K562 (cell line): ENCODE measurements around the gene TMEM247. TPM values are rescaled to one million over a fixed set of nuclear protein-coding genes. Genes with fewer than 3 reads are reported as not detected.

Source experiments
- ATAC-seq: fragments of 200-7000 bp; cut with Tn5 transposase; 3 replicates; pipeline ENCODE4 v1.9.1; 2020; ENCODE audit warnings: moderate library complexity
- BruUV-seq: library from RNA; stranded (reverse); fragments of 400-500 nt; replicated peaks from 2 replicates; lab custom pipeline; 2021; lab: Mats Ljungman, UMichigan
- CTCF ChIA-PET: fragments of 300-600 bp; formaldehyde crosslinking; extraction: SDS; loops from one replicate; lab custom pipeline; 2021; ENCODE audit warnings: low intra/inter-chr PET ratio; lab: Yijun Ruan, JAX
- POLR2A ChIA-PET: fragments of 300-600, 350-650 bp; sonication (Branson Sonifier 250); formaldehyde crosslinking; extraction: SDS; loops from one replicate; lab custom pipeline; 2021; ENCODE audit warnings: antibody characterized with exemption, inconsistent platforms; lab: Yijun Ruan, JAX
- DNase-seq, 4 experiments: peaks; one replicate each; pipeline versions ENCODE4 v3.0.0 to v3.0.0-alpha.2; 2011 to 2018; ENCODE audit warnings: low spot score in 3 of 4, mixed read lengths in 3 of 4; ENCODE audit errors: extremely low read depth in 1 of 4
- FAIRE-seq: peaks from 2 replicates; lab custom pipeline; 2011; peaks lifted over from hg19 to GRCh38; lab: Jason Lieb, UNC
- H2AFZ ChIP-seq: 2 replicates; pipeline ENCODE4 v1.6.0; 2011; ENCODE audit warnings: low read depth, low read length, control low read depth, inconsistent platforms
- H3K27ac ChIP-seq: fragments of 200-600 bp; 3 replicates; pipeline ENCODE4 v1.8.0; 2011; ENCODE audit warnings: low read depth, mild to moderate bottlenecking, control low read depth, inconsistent platforms, low read length, moderate library complexity, mixed read lengths; ENCODE audit errors: extremely low read depth
- H3K27me3 ChIP-seq, 2 experiments: fragments of 300-600 bp in 1 of 2; 2 replicates in 1 of 2; 3 replicates in 1 of 2; pipeline versions ENCODE4 v1.6.0 to v1.8.0; 2011; ENCODE audit warnings: inconsistent platforms in 2 of 2, low read length in 2 of 2, mild to moderate bottlenecking in 1 of 2, mixed read lengths in 1 of 2, moderate library complexity in 1 of 2; ENCODE audit not compliant: control insufficient read depth in 2 of 2, insufficient read depth in 2 of 2
- H3K36me3 ChIP-seq: fragments of 300-600 bp; 3 replicates; pipeline ENCODE4 v1.8.0; 2011; ENCODE audit warnings: mild to moderate bottlenecking, low read length, inconsistent platforms; ENCODE audit not compliant: control insufficient read depth, insufficient read depth
- H3K4me1 ChIP-seq, 2 experiments: fragments of 200-600 bp in 1 of 2; replicated peaks in 1 of 2; 2 replicates in 1 of 2; 3 replicates in 1 of 2; pipeline versions ENCODE4 v1.5.1 to v1.8.0; 2011; ENCODE audit warnings: inconsistent platforms in 2 of 2, low read length in 2 of 2, mild to moderate bottlenecking in 1 of 2, mixed read lengths in 1 of 2, moderate library complexity in 1 of 2; ENCODE audit not compliant: control insufficient read depth in 2 of 2, insufficient read depth in 2 of 2
- H3K4me2 ChIP-seq: 2 replicates; pipeline ENCODE4 v1.6.1; 2011; ENCODE audit warnings: low read length, control low read depth, inconsistent platforms, mixed read lengths; ENCODE audit not compliant: insufficient read depth
- H3K4me3 ChIP-seq: fragments of 200-600 bp; sonication (generic), shearing (Covaris generic); 2 replicates; pipeline ENCODE4 v1.5.1; 2016; ENCODE audit warnings: control low read depth, inconsistent platforms
- H3K79me2 ChIP-seq: fragments of 200-600 bp; 3 replicates; pipeline ENCODE4 v1.8.0; 2011; ENCODE audit warnings: low read length, inconsistent platforms; ENCODE audit not compliant: control insufficient read depth, insufficient read depth
- H3K9ac ChIP-seq, 2 experiments: 2 replicates each; pipeline versions ENCODE4 v1.6.0 to v1.6.1; 2011; ENCODE audit warnings: low read depth in 2 of 2, low read length in 2 of 2, control low read depth in 1 of 2, inconsistent platforms in 1 of 2, mild to moderate bottlenecking in 1 of 2, mixed read lengths in 1 of 2; ENCODE audit not compliant: insufficient read depth in 1 of 2
- H3K9me1 ChIP-seq: one replicate; pipeline ENCODE4 v1.6.0; 2011; ENCODE audit warnings: inconsistent platforms, mild to moderate bottlenecking, low read length, moderate library complexity; ENCODE audit not compliant: control insufficient read depth, insufficient read depth
- H3K9me3 ChIP-seq: replicated peaks from 2 replicates; pipeline ENCODE4 v1.5.1; 2011; ENCODE audit warnings: low read depth, low read length, inconsistent platforms; ENCODE audit not compliant: control insufficient read depth, insufficient read depth
- H4K20me1 ChIP-seq: replicated peaks from 2 replicates; pipeline ENCODE4 v1.6.1; 2011; ENCODE audit warnings: low read length, inconsistent platforms, mixed read lengths; ENCODE audit not compliant: control insufficient read depth, insufficient read depth
- FOXK2 ChIP-seq, 2 experiments: fragments of 450-650 bp; IDR thresholded peaks in 1 of 2; conservative IDR thresholded peaks in 1 of 2; 2 replicates each; pipeline ENCODE4 v1.6.1; 2016; ENCODE audit warnings: low read depth in 2 of 2, mild to moderate bottlenecking in 1 of 2
- GATAD2A ChIP-seq: fragments of 450-650 bp; IDR thresholded peaks from 2 replicates; pipeline ENCODE4 v1.6.1; 2017
- GTF2F1 ChIP-seq: IDR thresholded peaks from 2 replicates; pipeline ENCODE4 v1.6.1; 2011; ENCODE audit warnings: low read depth, low read length, improper control_type of control experiment
- MTA3 ChIP-seq: fragments of 450-650 bp; formaldehyde crosslinking; IDR thresholded peaks from 2 replicates; pipeline ENCODE4 v1.6.1; 2017; ENCODE audit warnings: mild to moderate bottlenecking, borderline replicate concordance
- PTTG1 ChIP-seq: fragments of 450-650 bp; IDR thresholded peaks from 2 replicates; pipeline ENCODE4 v1.6.1; 2016; ENCODE audit warnings: low read depth, mild to moderate bottlenecking, missing genetic modification characterization, missing compliant biosample characterization
- RBM14 ChIP-seq: fragments of 200-400 bp; formaldehyde crosslinking; IDR thresholded peaks from 2 replicates; pipeline ENCODE4 v1.6.1; 2018; ENCODE audit warnings: low read depth, mild to moderate bottlenecking, low read length, moderate library complexity, borderline replicate concordance; ENCODE audit not compliant: insufficient read depth
- RFX1 ChIP-seq: fragments of 450-650 bp; IDR thresholded peaks from 2 replicates; pipeline ENCODE4 v1.6.1; 2016; ENCODE audit warnings: mild to moderate bottlenecking, moderate library complexity
- SAFB2 ChIP-seq: fragments of 200-400 bp; formaldehyde crosslinking; IDR thresholded peaks from 2 replicates; pipeline ENCODE4 v1.6.1; 2018; ENCODE audit warnings: borderline replicate concordance, low read length, low read depth, moderate library complexity; ENCODE audit not compliant: severe bottlenecking
- ZNF583 ChIP-seq: fragments of 250-450 bp; sonication (Bioruptor Pico); IDR thresholded peaks from 2 replicates; pipeline ENCODE4 v1.4.0; 2020
- WGBS: fragments of 100-300 bp; shearing (Covaris generic); methylation state at CpG from one replicate; pipeline ENCODE4 v1.1.6; 2016; ENCODE audit warnings: low coverage, mixed read lengths; ENCODE audit not compliant: insufficient coverage; ENCODE audit errors: missing lambda C conversion rate; 5-methylcytosine and 5-hydroxymethylcytosine counted together
- in situ Hi-C: fragments of 300-500 bp; cut with MboI; formaldehyde crosslinking; loops from 4 replicates; pipeline ENCODE4 v1.15.0; 2018; ENCODE audit warnings: inconsistent platforms, mixed read lengths
- intact Hi-C: fragments of 100-400 bp; cut with micrococcal nuclease; formaldehyde crosslinking; loops from 2 replicates; pipeline ENCODE4 v1.14.2; 2022
- polyA plus RNA-seq, 8 experiments: library from polyadenylated mRNA; depleted of rRNA in 4 of 8; stranded (reverse) in 5 of 8; unstranded in 3 of 8; fragments of >200 nt; fragmentation: Nextera tagmentation in 2 of 8; fragmentation: Illumina TruSeq in 1 of 8; extraction: Ambion mirVana in 2 of 8; extraction: Trizol in 1 of 8; gene quantifications; 2 replicates each; pipeline versions ENCODE4 v1.2.1 to v1.2.3, GENCODE V29; 2011 to 2014; ENCODE audit warnings: inconsistent platforms in 1 of 8, missing spikeins in 1 of 8
- total RNA-seq, 7 experiments: library from RNA; depleted of rRNA in 6 of 7; stranded (reverse); fragments of >200 nt in 6 of 7; fragmentation: Illumina TruSeq in 2 of 7; extraction: Trizol in 2 of 7; gene quantifications; 2 replicates each; pipeline versions ENCODE4 v1.2.1 to v1.2.3, GENCODE V29; 2011 to 2021; ENCODE audit warnings: low replicate concordance in 1 of 7
- TF ChIP-seq, protein P1 (sequence below): fragments of 450-650 bp; IDR thresholded peaks from one replicate; pipeline ENCODE4 v1.6.1; 2018; ENCODE audit warnings: mild to moderate bottlenecking, moderate library complexity; ENCODE audit not compliant: partially characterized antibody
- TF ChIP-seq, protein P2 (sequence below): sonication (generic); formaldehyde crosslinking; IDR thresholded peaks from 2 replicates; pipeline ENCODE4 v1.8.1; 2023; ENCODE audit warnings: mild to moderate bottlenecking, missing genetic modification reagents, moderate library complexity
- TF ChIP-seq, protein P3 (sequence below): fragments of 450-650 bp; formaldehyde crosslinking; conservative IDR thresholded peaks from 2 replicates; pipeline ENCODE4 v1.4.0; 2022; ENCODE audit warnings: mild to moderate bottlenecking, missing genetic modification characterization

The TMEM247 gene
- total and polyA plus RNA-seq, 9 of the 15 experiments (the other 6 are each of a cell fraction or from before 2014, with no cell fraction given): 0.24 to 4.7 (median 3.1) TPM

DNA sequence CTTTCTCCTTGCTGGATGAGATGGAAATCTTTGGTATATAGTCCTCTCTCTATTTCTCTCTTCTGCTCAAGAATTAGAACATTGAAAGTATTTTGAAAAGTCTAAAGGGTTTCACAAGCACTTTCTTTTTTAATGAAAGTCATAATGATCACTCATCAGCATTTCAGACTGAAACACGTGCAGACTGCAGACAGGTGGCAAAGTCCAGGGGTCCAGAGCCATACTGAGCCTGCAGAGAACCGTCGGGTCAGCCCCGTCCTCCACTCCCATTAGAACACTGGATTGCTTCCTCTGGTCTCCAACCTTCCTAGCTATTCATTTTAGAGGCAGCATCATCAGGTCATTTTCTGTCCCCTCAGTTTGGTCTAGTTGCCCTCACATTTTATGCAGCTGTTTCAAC is 3.1 kb downstream of the TMEM247 start:
- FAIRE-seq: no peak
- no peak overlapping the region for H3K4me2 ChIP-seq
- no peaks in the 10 kb centered on the region for H3K9me1 ChIP-seq
- no TSS peak for BruUV-seq
- no peak for TF ChIP-seq RFX1
- no peak for TF ChIP-seq FOXK2 (conservative IDR thresholded peaks at IDR 0.05 in 1 of 2, IDR thresholded peaks at IDR 0.05 in 1 of 2; ENCODE audit: low read depth in 2 of 2)
- DNase-seq: no peak
- H3K4me3 ChIP-seq: no peak overlapping the region
- POLR2A ChIA-PET: no interaction called here
- in situ Hi-C loops: no loop called here
- intact Hi-C loops: no loop called here
- H3K9ac ChIP-seq: no peak overlapping the region
- WGBS: 34% methylated on average over 4 of the region's 4 CpGs
- no peaks in the 10 kb centered on the region for H3K36me3 ChIP-seq
- H3K27ac ChIP-seq: no peak overlapping the region
- no peaks in the 10 kb centered on the region; the same call in 1 of the 2 replicates for H3K9me3 ChIP-seq
- CTCF ChIA-PET: no interaction called here
- H3K27me3 ChIP-seq: peaks cover 5 to 9% of the 10 kb centered on the region in 2 experiments; a peak in 2 of 5 replicates
- no peak for ATAC-seq
- no peak overlapping the region for H2AFZ ChIP-seq
- H3K79me2 ChIP-seq: no peaks in the 10 kb centered on the region; the same call in 2 of the 3 replicates
- H3K4me1 ChIP-seq: peaks cover 7 to 8% of the 10 kb centered on the region in 2 experiments; a peak in 3 of 5 replicates
- no peaks in the 10 kb centered on the region for H4K20me1 ChIP-seq

DNA sequence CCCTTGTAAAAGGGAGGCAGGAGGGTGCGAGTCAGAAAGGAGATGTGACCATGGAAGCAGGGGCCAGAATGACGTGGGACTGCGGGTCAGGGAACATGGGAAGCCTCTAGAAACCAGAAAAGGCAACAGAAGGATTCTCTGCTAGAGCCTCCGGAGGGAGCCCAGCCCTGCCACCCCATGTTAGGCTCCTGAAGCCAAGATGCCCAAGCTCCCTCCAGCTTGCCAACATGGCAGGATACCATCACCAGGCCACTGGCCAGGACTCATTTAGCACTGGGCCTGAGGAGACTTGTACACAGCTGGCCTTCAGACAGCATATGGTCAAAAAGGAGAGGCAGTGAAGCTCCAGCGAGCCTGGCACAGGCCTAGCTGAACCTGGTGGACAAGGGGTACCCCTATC is 5.6 kb downstream of the TMEM247 start:
- Histone ChIP-seq H3K4me2 (no peak overlapping the region), H3K79me2 (no peaks in the 10 kb centered on the region), H4K20me1 (no peaks in the 10 kb centered on the region), H3K9me3 (no peaks in the 10 kb centered on the region), H3K9me1 (no peaks in the 10 kb centered on the region), H3K27ac (no peak overlapping the region), H3K9ac (no peak overlapping the region), H3K4me3 (no peak overlapping the region), H3K27me3 (peaks cover 5 to 19% of the 10 kb centered on the region in 2 experiments; a peak in 3 of 5 replicates), H3K36me3 (no peaks in the 10 kb centered on the region), H2AFZ (no peak overlapping the region), H3K4me1 (peaks cover 0 to 6% of the 10 kb centered on the region in 2 experiments; a peak in 2 of 5 replicates)
- DNase-seq (no peak), ATAC-seq (no peak), FAIRE-seq (no peak)
- 36% methylated on average over 5 of the region's 5 CpGs for WGBS
- in situ Hi-C loops: no loop called here
- intact Hi-C loops: no loop called here
- POLR2A ChIA-PET: no interaction called here
- no TSS peak for BruUV-seq
- CTCF ChIA-PET: no interaction called here
- TF ChIP-seq RBM14: no peak
- TF ChIP-seq, protein P1, sequence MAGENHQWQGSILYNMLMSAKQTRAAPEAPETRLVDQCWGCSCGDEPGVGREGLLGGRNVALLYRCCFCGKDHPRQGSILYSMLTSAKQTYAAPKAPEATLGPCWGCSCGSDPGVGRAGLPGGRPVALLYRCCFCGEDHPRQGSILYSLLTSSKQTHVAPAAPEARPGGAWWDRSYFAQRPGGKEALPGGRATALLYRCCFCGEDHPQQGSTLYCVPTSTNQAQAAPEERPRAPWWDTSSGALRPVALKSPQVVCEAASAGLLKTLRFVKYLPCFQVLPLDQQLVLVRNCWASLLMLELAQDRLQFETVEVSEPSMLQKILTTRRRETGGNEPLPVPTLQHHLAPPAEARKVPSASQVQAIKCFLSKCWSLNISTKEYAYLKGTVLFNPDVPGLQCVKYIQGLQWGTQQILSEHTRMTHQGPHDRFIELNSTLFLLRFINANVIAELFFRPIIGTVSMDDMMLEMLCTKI: no peak
- no peak for TF ChIP-seq PTTG1 (tag)
- TF ChIP-seq GATAD2A: no peak
- TF ChIP-seq SAFB2: no peak
- no peak for TF ChIP-seq ZNF583
- no peak for TF ChIP-seq GTF2F1
- TF ChIP-seq, protein P2, sequence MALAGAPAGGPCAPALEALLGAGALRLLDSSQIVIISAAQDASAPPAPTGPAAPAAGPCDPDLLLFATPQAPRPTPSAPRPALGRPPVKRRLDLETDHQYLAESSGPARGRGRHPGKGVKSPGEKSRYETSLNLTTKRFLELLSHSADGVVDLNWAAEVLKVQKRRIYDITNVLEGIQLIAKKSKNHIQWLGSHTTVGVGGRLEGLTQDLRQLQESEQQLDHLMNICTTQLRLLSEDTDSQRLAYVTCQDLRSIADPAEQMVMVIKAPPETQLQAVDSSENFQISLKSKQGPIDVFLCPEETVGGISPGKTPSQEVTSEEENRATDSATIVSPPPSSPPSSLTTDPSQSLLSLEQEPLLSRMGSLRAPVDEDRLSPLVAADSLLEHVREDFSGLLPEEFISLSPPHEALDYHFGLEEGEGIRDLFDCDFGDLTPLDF (CRISPR knock-in tag): no peak
- TF ChIP-seq, protein P3, sequence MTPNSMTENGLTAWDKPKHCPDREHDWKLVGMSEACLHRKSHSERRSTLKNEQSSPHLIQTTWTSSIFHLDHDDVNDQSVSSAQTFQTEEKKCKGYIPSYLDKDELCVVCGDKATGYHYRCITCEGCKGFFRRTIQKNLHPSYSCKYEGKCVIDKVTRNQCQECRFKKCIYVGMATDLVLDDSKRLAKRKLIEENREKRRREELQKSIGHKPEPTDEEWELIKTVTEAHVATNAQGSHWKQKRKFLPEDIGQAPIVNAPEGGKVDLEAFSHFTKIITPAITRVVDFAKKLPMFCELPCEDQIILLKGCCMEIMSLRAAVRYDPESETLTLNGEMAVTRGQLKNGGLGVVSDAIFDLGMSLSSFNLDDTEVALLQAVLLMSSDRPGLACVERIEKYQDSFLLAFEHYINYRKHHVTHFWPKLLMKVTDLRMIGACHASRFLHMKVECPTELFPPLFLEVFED (CRISPR knock-in tag): no peak
- TF ChIP-seq FOXK2 (conservative IDR thresholded peaks at IDR 0.05 in 1 of 2, IDR thresholded peaks at IDR 0.05 in 1 of 2; ENCODE audit: low read depth in 2 of 2): no peak
- TF ChIP-seq MTA3: no peak
